Cardiac fibroblast (primary cell): ENCODE measurements around the gene R3HDM2.
A peak's percentile ranks its signal among the peaks of the same experiment; 100 is the strongest.

Source experiments
- DNase-seq, 2 donors: peaks; one replicate each; pipeline versions ENCODE4 v3.0.0 to v3.0.0-alpha.2; 2010; ENCODE audit warnings: low read depth in 2 of 2
- H3K4me3 ChIP-seq, 2 donors: replicated peaks in 1 of 2; 1 replicate in 1 of 2; 2 replicates in 1 of 2; pipeline ENCODE4 v1.5.1; 2011; ENCODE audit warnings: low read depth in 2 of 2, low read length in 2 of 2, mild to moderate bottlenecking in 2 of 2, moderate library complexity in 1 of 2
- CTCF ChIP-seq: IDR thresholded peaks from one replicate; pipeline ENCODE4 v1.5.1; 2011; ENCODE audit warnings: low read depth, mild to moderate bottlenecking, low read length, inconsistent platforms

The R3HDM2 gene

GRCh38 chr12:57237932-57238853, 192.7 kb downstream of the R3HDM2 start:
- DNase-seq: no peak
- peak overlapping the region in 1 of 2 donors; percentile 72 for H3K4me3 ChIP-seq
- TF ChIP-seq CTCF: no peak

DNA sequence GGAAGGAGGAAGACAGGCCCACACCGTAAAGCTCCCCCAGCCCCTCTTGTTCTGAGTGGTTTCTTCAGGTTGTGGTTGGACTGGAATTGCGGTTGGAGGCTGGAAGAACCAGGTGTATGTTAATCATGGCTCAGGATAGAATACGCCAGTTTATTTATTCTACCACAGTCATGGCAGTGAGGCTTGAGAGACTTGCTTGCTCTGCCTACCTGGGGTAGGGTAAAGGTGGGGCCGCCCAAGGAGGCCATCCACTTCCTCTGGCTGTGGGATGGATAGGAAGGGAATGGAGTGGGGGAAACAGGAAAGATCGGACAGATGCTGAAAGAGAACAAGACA, 193.3 kb downstream of the R3HDM2 start:
- no peak for TF ChIP-seq CTCF
- peak overlapping the region in 1 of 2 donors; percentile 72 for H3K4me3 ChIP-seq

GRCh38 chr12:57236925-57237595, 193.8 kb downstream of the R3HDM2 start:
- DNase-seq: peak in 1 of 2 donors; percentile 62
- TF ChIP-seq CTCF: no peak
- H3K4me3 ChIP-seq: peak overlapping the region; percentile 3 to 72

More for the DNA sequence above, 193.3 kb downstream of the R3HDM2 start:
- DNase-seq: no peak

- peak overlapping the region; percentile 3 to 72 for H3K4me3 ChIP-seq
- TF ChIP-seq CTCF: no peak
- no peak for DNase-seq
These were observed 194.5 kb downstream of the R3HDM2 start for GRCh38 chr12:57236201-57236924.

DNA sequence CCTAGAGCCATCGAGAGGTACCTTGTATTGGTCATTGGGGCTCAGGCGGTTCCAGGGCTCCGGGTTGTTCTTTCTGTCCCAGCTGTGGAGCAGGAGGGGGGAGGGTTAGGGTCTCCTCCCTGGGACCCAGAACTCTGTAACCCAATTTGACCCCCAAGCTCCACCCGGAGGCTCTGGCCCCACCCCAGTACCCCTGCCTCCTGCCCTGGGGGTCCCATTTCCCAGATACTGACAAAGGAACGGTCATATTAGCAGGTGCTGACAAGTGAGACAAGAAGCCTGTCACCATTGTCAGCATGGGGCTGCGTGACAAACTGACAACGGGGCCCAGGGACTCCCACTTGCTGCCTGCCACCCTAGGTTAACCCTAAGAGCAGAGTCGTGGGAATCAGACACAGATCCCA, 195.1 kb downstream of the R3HDM2 start:
- H3K4me3 ChIP-seq: peak overlapping the region in 1 of 2 donors; percentile 72
- no peak for DNase-seq
- no peak for TF ChIP-seq CTCF

DNA sequence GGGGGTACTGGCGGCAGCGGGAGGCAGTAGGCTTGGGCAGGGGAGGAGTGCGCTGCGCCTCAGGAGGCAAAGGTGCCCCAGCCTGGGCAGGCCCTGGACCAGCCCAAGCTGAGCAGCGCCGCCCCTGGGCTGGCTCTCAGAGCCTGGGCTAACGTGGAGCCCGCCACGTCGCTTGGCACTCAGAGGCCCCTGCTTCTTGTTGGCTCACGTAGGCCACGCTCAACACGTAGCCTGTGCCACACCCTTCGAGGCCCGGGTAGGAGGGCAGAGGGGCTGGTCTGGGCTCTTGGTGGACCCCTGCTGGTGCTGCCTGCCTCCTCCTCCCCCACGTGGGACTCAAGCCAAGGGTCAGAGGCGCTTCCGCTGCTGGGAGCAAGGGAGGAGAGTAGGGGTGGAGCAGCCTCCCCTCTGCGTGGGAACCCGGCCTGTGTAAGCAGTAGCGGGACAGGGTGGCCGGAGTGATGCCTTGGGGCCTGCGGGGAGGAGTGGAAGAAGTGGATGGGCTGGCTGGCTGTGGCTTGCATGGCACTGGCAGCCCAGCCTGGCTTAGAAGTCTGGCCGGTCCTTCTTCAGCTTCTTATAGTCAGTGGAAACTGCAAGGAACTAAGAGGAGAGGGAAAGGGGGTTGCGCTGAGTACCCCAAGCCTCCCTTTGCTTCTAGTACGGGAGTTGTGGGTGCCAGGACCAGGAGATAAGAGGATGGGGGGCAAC, 195.7 kb downstream of the R3HDM2 start:
- peak; percentile 25 for TF ChIP-seq CTCF
- peak; percentile 90 to 95 for DNase-seq
- peak overlapping the region in 1 of 2 donors; percentile 72 for H3K4me3 ChIP-seq
